ENCODE data around the gene CCDC40.

CCDC40 gene

GRCh38 chr17:80012765-80013741 lies 23.4 kb upstream of the CCDC40 start:
- in situ Hi-C loops (cut with HindIII; ENCODE audit: low pct_unique_long_range_greater_than_20kb, low sequenced_read_pairs) = no loop called here
- DNase-seq (ENCODE audit: low read depth in 1 of 2, low spot score in 1 of 2) = no peak
- TF ChIP-seq JUND (IDR thresholded peaks at IDR 0.05; ENCODE audit: low read depth) = no peak

GRCh38 chr17:80017226-80018010 lies 19.0 kb upstream of the CCDC40 start:
- in situ Hi-C loops (cut with HindIII; ENCODE audit: low pct_unique_long_range_greater_than_20kb, low sequenced_read_pairs) = no loop called here
- no peak for DNase-seq (ENCODE audit: low read depth in 1 of 2, low spot score in 1 of 2)
- no peak for TF ChIP-seq JUND (IDR thresholded peaks at IDR 0.05; ENCODE audit: low read depth)

GRCh38 chr17:80018917-80019651 lies 17.4 kb upstream of the CCDC40 start:
- no peak for DNase-seq (ENCODE audit: low read depth in 1 of 2, low spot score in 1 of 2)
- in situ Hi-C loops (cut with HindIII; ENCODE audit: low pct_unique_long_range_greater_than_20kb, low sequenced_read_pairs) = no loop called here
- no peak for TF ChIP-seq JUND (IDR thresholded peaks at IDR 0.05; ENCODE audit: low read depth)

GRCh38 chr17:80021600-80021999 lies 14.8 kb upstream of the CCDC40 start:
- in situ Hi-C loops (cut with HindIII; ENCODE audit: low pct_unique_long_range_greater_than_20kb, low sequenced_read_pairs) = no loop called here
- no peak for DNase-seq (ENCODE audit: low read depth in 1 of 2, low spot score in 1 of 2)
- TF ChIP-seq JUND (IDR thresholded peaks at IDR 0.05; ENCODE audit: low read depth) = no peak

- TF ChIP-seq JUND (IDR thresholded peaks at IDR 0.05; ENCODE audit: low read depth) = no peak
- in situ Hi-C loops (cut with HindIII; ENCODE audit: low pct_unique_long_range_greater_than_20kb, low sequenced_read_pairs) = no loop called here
- DNase-seq (ENCODE audit: low read depth in 1 of 2, low spot score in 1 of 2) = no peak
Observed at GRCh38 chr17:80023481-80024205, 12.8 kb upstream of the CCDC40 start.

GRCh38 chr17:80024206-80024972 lies 12.1 kb upstream of the CCDC40 start:
- in situ Hi-C loops (cut with HindIII; ENCODE audit: low pct_unique_long_range_greater_than_20kb, low sequenced_read_pairs) = no loop called here
- TF ChIP-seq JUND (IDR thresholded peaks at IDR 0.05; ENCODE audit: low read depth) = no peak
- DNase-seq (ENCODE audit: low read depth in 1 of 2, low spot score in 1 of 2) = no peak

GRCh38 chr17:80025140-80025539 lies 11.3 kb upstream of the CCDC40 start:
- in situ Hi-C loops (cut with HindIII; ENCODE audit: low pct_unique_long_range_greater_than_20kb, low sequenced_read_pairs) = no loop called here

GRCh38 chr17:80025796-80026195 lies 10.6 kb upstream of the CCDC40 start:
- DNase-seq (ENCODE audit: low read depth in 1 of 2, low spot score in 1 of 2) = no peak
- in situ Hi-C loops (cut with HindIII; ENCODE audit: low pct_unique_long_range_greater_than_20kb, low sequenced_read_pairs) = no loop called here
- TF ChIP-seq JUND (IDR thresholded peaks at IDR 0.05; ENCODE audit: low read depth) = no peak

More at GRCh38 chr17:80025140-80025539, 11.3 kb upstream of the CCDC40 start:
- TF ChIP-seq JUND (IDR thresholded peaks at IDR 0.05; ENCODE audit: low read depth) = no peak
- DNase-seq (ENCODE audit: low read depth in 1 of 2, low spot score in 1 of 2) = no peak

GRCh38 chr17:80026359-80027042 lies 9.9 kb upstream of the CCDC40 start:
- in situ Hi-C loops (cut with HindIII; ENCODE audit: low pct_unique_long_range_greater_than_20kb, low sequenced_read_pairs) = no loop called here
- no peak for TF ChIP-seq JUND (IDR thresholded peaks at IDR 0.05; ENCODE audit: low read depth)
- DNase-seq (ENCODE audit: low read depth in 1 of 2, low spot score in 1 of 2) = peak in 1 of 2 experiments; percentile 67

GRCh38 chr17:80027043-80027435 lies 9.4 kb upstream of the CCDC40 start:
- no peak for TF ChIP-seq JUND (IDR thresholded peaks at IDR 0.05; ENCODE audit: low read depth)
- no peak for DNase-seq (ENCODE audit: low read depth in 1 of 2, low spot score in 1 of 2)
- in situ Hi-C loops (cut with HindIII; ENCODE audit: low pct_unique_long_range_greater_than_20kb, low sequenced_read_pairs) = no loop called here

- TF ChIP-seq JUND (IDR thresholded peaks at IDR 0.05; ENCODE audit: low read depth) = no peak
- in situ Hi-C loops (cut with HindIII; ENCODE audit: low pct_unique_long_range_greater_than_20kb, low sequenced_read_pairs) = no loop called here
- peak in 1 of 2 experiments; percentile 82 for DNase-seq (ENCODE audit: low read depth in 1 of 2, low spot score in 1 of 2)
Observed at GRCh38 chr17:80028030-80028429, 8.4 kb upstream of the CCDC40 start.

Measured in T47D (cell line).